Measurements from ENCODE around the gene PDE4B.
A peak's percentile ranks its signal among the peaks of the same experiment; 100 is the strongest.
"Not testable (repeated sequence)": the region's sequence is repeated elsewhere in the genome, so short reads cannot be mapped to it uniquely, and the experiment has no call there.

PDE4B gene

GRCh38 chr1:66069976-66070876, 277.5 kb downstream of the PDE4B start:
- DNase-seq: no peak

- DNase-seq: no peak
Observed at GRCh38 chr1:66073388-66073787, 280.7 kb downstream of the PDE4B start.

DNA sequence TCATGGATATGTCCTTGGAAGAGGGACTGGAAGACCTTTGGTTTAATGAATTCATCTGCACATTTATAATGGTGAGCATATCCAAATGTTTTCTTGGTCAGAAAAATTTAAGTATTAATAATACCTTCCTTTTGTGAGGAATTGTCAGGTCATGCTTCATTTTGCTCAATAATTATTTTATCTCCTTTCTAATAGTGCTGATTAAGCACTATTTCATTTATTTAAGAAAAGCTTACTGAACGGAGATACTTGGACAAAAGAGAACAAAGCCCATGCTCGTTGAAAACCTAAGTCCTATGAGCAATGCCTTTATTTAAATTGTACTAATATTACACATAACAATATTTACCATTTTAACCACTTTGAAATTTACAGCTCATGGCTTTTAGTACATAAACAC, 281.5 kb downstream of the PDE4B start:
- no peak for DNase-seq

- no peak for DNase-seq
Observed at GRCh38 chr1:66078412-66078811, 285.7 kb downstream of the PDE4B start.

GRCh38 chr1:66083003-66083402, 290.3 kb downstream of the PDE4B start:
- DNase-seq: peak; percentile 83

DNA sequence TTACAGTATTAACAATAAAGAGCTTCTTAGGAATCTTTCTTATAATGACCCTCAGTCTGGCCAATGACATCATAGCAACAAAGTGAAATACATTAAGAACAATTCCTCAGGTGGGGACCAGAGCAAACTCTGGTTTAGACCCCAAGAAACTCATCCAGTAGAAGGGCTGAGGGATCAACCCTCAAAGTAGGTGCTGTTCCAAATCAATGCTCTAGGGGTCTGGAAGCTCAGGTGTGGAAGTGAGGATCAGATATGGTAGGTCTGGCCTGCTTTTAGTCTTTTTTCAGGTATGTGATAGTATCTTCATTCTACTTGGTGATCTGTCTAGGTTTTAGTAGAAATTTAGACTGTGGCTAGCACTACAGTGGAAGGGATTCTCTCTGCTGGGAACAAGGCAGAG, 291.7 kb downstream of the PDE4B start:
- no peak for DNase-seq

- DNase-seq: peak; percentile 6
Observed at GRCh38 chr1:66085600-66085999, 292.9 kb downstream of the PDE4B start.

DNA sequence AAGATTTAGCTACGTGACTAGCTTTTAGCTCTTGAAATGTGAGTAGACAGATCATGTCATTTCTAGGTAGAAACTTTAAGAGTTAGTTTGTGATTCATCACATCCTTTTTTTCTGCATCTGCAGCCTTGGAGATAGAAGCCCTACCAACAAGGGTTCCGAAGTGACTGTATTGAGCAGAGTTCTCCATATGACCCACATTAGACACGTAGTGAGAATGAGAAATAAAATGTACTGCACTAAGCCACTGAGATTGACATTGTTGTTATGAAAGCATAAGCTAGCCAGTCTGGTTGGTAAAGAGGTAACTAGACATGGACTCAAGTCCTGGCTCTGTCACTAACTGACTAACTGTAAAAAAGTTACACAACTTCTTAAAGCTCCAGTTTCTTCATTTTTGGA, 296.1 kb downstream of the PDE4B start:
- no peak for DNase-seq

DNA sequence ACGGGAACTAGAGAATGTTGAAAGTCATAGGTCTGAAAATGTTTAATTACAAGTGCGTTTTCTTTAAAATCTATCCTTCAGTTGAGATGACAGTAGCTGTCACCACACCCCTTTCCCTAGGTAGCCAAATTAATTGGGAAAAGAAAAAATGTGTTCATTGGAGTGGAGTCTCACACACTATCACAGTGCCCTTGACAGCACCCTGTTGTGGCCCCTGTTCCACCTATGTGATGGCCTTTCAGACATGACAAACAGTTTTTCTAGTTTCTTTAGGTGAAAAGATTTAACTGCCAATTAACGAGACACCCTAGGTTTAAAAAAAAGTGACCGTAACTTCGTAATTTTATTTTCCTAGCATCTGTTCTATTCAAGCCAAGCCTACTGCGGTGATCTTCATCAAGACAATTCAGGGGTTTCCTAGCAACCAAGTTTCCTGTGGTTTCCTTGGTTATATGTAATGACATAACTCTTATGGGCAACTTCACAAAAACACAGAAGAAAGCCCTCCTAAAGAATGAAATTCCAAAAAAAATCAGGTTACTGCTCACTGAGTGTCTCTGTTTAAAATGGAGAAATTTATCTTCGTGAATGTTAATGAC, 298.3 kb downstream of the PDE4B start:
- DNase-seq: no peak

- DNase-seq: no peak
Observed at GRCh38 chr1:66095190-66095589, 302.5 kb downstream of the PDE4B start.

GRCh38 chr1:66100959-66101358, 308.3 kb downstream of the PDE4B start:
- DNase-seq: not testable (repeated sequence)

DNA sequence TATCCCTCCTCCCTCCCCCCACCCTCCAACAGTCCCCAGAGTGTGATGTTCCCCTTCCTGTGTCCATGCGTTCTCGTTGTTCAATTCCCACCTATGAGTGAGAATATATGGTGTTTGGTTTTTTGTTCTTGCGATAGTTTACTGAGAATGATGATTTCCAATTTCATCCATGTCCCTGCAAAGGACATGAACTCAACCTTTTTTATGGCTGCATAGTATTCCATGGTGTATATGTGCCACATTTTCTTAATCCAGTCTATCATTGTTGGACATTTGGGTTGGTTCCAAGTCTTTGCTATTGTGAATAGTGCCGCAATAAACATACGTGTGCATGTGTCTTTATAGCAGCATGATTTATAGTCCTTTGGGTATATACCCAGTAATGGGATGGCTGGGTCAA, 311.4 kb downstream of the PDE4B start:
- DNase-seq: not testable (repeated sequence)

- DNase-seq: no peak
Observed at GRCh38 chr1:66108624-66109023, 315.9 kb downstream of the PDE4B start.

DNA sequence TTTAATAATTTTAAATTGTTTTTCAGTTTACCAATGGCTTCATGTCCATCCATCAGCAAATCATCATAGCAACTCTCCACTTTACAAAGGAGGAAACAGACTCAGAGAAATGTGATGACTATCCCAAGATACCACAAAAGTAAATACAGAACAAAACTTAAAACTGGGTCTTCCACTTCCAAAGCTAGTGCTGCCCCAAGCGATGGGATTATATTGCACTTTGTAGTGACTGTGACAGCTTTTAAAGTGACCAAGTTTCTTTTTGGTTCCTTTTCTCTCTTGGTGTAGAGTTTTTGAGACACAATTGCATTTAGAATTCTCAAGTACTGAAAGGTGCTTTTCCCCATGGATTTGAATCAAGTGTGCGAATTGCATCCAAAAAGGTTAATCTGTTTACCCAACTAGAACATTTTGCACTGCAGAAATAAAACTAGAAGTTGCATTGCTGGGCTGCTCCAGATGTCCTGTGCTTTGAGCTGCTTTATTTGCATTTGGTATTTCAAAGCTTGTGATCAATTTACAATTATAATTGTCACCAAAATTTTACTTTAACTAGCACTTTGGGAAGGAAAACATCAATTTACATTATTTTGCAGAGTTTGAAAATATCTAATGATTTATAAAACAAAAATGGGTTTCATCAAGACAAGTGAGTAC, 320.2 kb downstream of the PDE4B start:
- DNase-seq: no peak

DNA sequence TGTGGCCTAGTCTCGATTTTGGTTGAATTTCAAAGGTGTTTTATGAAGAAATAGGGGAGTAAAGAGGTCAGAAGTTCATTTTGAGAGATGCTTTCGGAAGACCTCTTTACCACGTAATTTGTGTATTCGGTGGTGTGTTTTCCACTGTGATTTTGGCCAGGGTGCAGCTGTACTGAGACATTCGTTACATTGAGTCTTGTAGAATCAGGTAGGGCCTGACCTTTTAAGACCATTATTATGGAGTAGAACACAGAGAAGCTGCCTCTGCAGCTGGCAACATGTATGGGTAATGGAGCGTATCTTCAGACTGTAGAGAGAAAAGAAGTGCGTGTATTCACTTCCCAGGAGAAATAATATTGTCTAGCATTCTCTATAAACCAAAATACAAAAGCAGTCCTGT, 326.5 kb downstream of the PDE4B start:
- no peak for DNase-seq

- no peak for DNase-seq
Observed at GRCh38 chr1:66124670-66125069, 332.0 kb downstream of the PDE4B start.

GRCh38 chr1:66128641-66129040, 335.9 kb downstream of the PDE4B start:
- DNase-seq: not testable (repeated sequence)

- no peak for DNase-seq
Observed at GRCh38 chr1:66132324-66132723, 339.6 kb downstream of the PDE4B start.

- DNase-seq: no peak
Observed at GRCh38 chr1:66134004-66134403, 341.3 kb downstream of the PDE4B start.

GRCh38 chr1:66135161-66135560, 342.5 kb downstream of the PDE4B start:
- no peak for DNase-seq

GRCh38 chr1:66136423-66136822, 343.7 kb downstream of the PDE4B start:
- DNase-seq: not testable (repeated sequence)

GRCh38 chr1:66137235-66137634, 344.5 kb downstream of the PDE4B start:
- peak; percentile 45 for DNase-seq

DNA sequence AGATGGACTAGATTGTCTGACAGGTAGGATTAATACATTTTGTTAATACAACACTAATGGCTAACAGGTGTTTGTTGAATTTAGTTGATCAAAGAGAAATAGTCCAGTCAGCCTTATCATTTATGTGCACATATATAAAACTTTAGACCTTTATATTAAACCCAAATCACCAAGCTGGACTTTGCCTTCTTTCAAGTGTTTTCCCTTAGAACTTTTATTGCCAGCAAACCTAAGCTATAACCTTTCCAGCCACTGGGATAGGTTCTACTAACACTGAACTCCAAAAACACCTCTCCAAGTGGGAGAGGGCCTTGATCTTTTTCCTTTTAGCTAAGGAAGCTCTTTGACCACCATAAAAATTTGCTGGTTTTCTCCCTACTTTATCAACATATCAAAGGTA, 345.9 kb downstream of the PDE4B start:
- no peak for DNase-seq

- no peak for DNase-seq
Observed at GRCh38 chr1:66140072-66140471, 347.4 kb downstream of the PDE4B start.
